Measurements from ENCODE around the gene BCL2L12. TPM values are rescaled to one million over a fixed set of nuclear protein-coding genes. Genes with fewer than 3 reads are reported as not detected.
A peak's percentile ranks its signal among the peaks of the same experiment; 100 is the strongest.

BCL2L12 gene
- total and polyA plus RNA-seq, 2 of the 13 experiments (the other 11 are each of a cell fraction or from before 2014, with no cell fraction given): 26.8 to 40.8 TPM

GRCh38 chr19:49672131-49672919, 6.6 kb downstream of the BCL2L12 start (continued):
- TF ChIP-seq ZNF318 (CRISPR knock-in tag; IDR thresholded peaks at IDR 0.05) (peak; percentile 61; the same call in 1 of the 2 replicates), ZFP41 (CRISPR knock-in tag; IDR thresholded peaks at IDR 0.05; ENCODE audit: borderline replicate concordance) (no peak), POGK (CRISPR knock-in tag; conservative IDR thresholded peaks at IDR 0.05) (no peak), DBP (CRISPR knock-in tag; IDR thresholded peaks at IDR 0.05; ENCODE audit: not compliant biosample characterization) (no peak), ZMYM3 (CRISPR knock-in tag; IDR thresholded peaks at IDR 0.05) (peak; percentile 74), ZNF317 (CRISPR knock-in tag; IDR thresholded peaks at IDR 0.05) (peak; percentile 67; the same call in 1 of the 2 replicates), ONECUT2 (CRISPR knock-in tag; IDR thresholded peaks at IDR 0.05) (no peak), RBFOX2 (IDR thresholded peaks at IDR 0.05; ENCODE audit: low read depth, low read length) (no peak), ZSCAN30 (CRISPR knock-in tag; IDR thresholded peaks at IDR 0.05) (0 out of 2 replicates have a peak, but pooled peaks have one; percentile 36), NFE2L1 (CRISPR knock-in tag; IDR thresholded peaks at IDR 0.05; ENCODE audit: borderline replicate concordance) (no peak), XRCC5 (optimal IDR thresholded peaks at IDR 0.05; ENCODE audit: low read length) (peak; percentile 92), MTF1 (CRISPR knock-in tag; IDR thresholded peaks at IDR 0.05) (no peak), ZNF891 (CRISPR knock-in tag; IDR thresholded peaks at IDR 0.05) (no peak), NPAS2 (CRISPR knock-in tag; IDR thresholded peaks at IDR 0.05; ENCODE audit: borderline replicate concordance) (no peak), NR3C1 (CRISPR knock-in tag; IDR thresholded peaks at IDR 0.05) (no peak)

Measured in HepG2 (cell line).